NT2/D1 (cell line): ENCODE results near the gene PCMTD2.

ENCODE experiments used
- SUZ12 ChIP-seq: IDR thresholded peaks from 2 replicates; pipeline ENCODE4 v1.6.1; 2011; ENCODE audit not compliant: insufficient read length, insufficient read depth; ENCODE audit errors: extremely low read depth
- YY1 ChIP-seq: IDR thresholded peaks from 2 replicates; pipeline ENCODE4 v1.6.1; 2011; ENCODE audit not compliant: insufficient read length, insufficient read depth
- ZNF274 ChIP-seq: IDR thresholded peaks from 2 replicates; pipeline ENCODE4 v1.6.1; 2011; ENCODE audit warnings: mild to moderate bottlenecking, low read depth, low read length

DNA sequence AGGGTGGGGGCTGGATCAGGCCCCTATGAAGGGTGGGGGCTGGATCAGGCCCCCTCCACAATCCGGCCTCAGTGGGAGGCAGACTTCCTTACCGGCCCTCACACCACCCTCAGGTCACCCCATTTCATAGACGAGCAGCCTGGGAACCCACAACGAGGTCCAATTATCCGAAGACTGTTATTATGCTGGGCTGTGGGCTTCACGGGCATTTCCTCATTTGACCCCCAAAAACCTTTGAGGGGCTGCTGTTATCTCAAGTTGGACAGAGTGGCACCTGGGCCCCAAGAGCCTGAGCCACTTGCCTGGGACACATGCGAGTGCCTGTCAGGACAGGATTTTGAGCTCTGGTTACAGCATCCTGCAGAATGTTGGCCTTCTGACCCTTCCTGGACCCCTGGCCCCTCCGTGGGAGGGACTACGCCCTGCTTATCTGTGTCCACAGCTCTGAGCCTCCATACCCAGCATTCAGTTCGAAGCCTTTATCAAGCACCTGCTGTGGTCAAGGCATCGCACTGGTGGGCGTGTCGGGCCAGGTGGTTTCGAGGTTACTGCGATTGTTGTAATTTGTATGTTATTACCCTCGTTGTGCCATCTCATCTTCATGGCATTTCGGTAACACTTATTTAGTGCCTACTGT, 34.5 kb upstream of the PCMTD2 start:
- TF ChIP-seq YY1 (no peak), SUZ12 (no peak), ZNF274 (no peak)
